Stimulated activated naive CD8-positive, alpha-beta T cell treated with anti-CD3 and anti-CD28 coated beads, Interleukin-15, Interleukin-2, amounts not matched to agents 100 U/mL and 50 U/mL, for 24 hours (primary cell): Measurements from ENCODE around the gene POLK.
A peak's percentile ranks its signal among the peaks of the same experiment; 100 is the strongest.
"Not testable (repeated sequence)": the region's sequence is repeated elsewhere in the genome, so short reads cannot be mapped to it uniquely, and the experiment has no call there.

ENCODE experiments used
- ATAC-seq: fragments of 150-1000 bp; cut with Tn5 transposase; one replicate; pipeline ENCODE4 v1.10.0; 2021
- DNase-seq: peaks from one replicate; pipeline ENCODE4 v3.0.0; 2021

The POLK gene

DNA sequence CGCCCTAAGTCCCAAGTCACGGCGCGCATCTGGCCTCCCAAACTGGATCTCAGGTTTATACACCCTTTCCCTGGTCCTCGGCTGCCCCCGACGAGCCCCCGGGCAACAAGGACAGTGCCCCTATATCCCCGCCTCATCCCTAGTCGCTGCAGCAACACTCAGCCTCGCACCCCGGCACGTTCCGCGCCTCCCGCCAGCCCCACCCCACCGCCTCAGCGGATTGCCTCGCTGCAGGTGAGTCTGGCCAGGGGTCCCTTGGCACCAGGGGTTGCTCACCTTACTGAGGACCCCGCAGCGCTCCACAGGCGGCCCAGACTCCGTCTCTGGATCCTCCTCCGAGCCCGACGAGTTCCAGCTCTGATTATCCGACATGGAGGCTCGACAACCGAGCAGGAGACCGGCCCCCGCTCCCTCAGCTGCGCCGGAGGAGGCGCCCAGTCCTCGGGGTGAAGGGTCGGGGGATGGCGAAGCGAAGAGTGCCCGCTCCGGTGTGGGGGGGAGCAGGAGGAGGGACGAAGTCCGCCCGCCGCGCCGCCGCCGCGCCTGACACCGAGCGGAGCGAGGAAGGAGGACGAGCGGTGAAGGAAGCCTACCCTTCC, 756 bp upstream of the POLK start:
- ATAC-seq (peak; percentile 14), DNase-seq (peak; percentile 51)

DNA sequence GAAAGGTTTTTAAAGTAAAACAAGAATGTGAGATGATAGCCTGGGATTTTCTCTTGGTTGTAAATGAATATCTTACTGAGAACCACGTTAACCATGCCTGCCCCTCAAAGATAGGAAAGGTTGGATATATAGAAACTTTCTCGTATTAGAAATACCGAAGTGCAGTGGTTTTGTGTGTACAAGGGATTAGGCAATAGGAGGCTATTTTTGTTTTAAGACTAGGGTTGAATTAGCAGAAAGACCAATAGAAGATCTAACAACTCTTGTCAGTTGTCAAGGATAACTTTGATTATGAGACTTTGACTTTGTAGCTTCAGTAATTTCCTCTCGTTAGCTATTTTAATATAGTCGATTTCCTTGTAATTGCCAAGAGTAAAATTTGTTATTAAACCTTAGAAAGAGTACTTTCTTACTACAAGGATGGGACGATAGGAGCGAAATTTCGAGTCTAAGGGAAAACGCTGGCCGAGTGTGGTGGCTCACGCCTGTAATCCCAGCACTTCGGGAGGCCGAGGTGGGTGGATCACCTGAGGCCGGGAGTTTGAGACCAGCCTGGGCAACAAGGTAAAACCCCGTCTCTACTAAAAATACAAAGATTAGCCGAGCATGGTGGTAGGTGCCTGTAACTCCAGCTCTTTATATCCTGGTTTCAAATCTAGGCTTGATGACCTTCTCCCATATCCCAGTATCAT, 838 bp downstream of the POLK start:
- DNase-seq (no peak), ATAC-seq (no peak)

DNA sequence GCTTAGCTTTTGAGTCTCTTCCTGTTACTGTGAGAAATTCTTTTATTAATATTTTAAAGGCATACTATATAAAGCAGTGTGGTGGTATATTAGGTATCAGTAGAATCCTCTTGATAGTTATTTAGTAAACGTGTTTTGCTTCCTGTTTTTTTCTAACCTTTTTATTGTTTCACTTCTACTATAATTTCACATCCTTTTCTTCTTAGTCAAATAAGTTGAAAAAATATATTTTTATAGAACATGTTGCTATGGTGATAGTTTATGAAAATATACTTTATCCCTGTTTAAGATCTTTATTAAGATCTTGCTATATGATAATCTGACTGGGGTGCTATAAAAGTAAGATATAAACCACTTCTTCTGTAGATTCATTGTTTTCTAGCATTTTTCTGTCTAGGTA, 2.1 kb downstream of the POLK start:
- DNase-seq (no peak), ATAC-seq (no peak)

GRCh38 chr5:75514323-75514722, 2.6 kb downstream of the POLK start:
- ATAC-seq = no peak
- DNase-seq = no peak

DNA sequence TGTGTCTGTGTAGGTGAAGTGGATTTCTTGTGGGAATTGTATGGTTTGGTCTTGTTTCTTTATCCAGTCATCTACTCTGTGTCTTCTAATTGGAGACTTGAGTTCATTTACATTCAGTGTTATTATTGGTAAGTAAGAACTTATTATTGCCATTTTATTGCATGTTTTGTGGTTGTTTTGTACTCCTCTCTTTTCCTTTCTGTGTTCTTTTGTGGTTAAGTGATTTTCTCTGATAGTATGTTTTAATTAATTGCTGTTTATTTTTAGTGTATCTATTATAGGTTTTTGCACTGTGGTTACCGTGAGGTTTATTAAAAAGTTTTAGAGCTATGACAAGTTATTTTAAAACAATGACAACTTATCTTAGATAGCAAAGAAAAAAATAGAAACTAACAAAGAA, 8.1 kb downstream of the POLK start:
- ATAC-seq (no peak), DNase-seq (no peak)

- no peak for DNase-seq
- no peak for ATAC-seq
Measured at GRCh38 chr5:75521195-75521594, 9.5 kb downstream of the POLK start.

DNA sequence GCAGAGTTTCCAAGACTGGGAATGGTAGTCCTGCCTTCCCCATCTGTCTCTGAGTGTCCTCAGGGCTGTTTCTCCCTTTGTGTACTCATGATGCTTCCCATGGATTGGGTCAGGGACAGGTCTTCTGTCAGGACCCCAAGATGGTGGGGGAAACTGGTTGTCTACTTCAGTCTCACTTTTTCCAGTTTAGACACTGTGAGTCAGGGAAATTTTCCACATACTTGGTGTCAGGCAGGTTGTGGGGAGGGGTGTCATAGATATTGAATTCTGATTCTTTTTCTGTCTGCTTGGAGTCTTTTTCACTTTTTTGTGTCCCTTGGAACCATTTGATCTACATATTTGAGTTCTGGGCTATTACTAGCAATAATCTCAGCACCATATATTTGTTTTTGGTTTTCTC, 10.3 kb downstream of the POLK start:
- ATAC-seq (peak; percentile 59), DNase-seq (no peak)

- no peak for DNase-seq
- no peak for ATAC-seq
Measured at GRCh38 chr5:75522542-75522941, 10.9 kb downstream of the POLK start.

GRCh38 chr5:75523275-75523674, 11.6 kb downstream of the POLK start:
- ATAC-seq = no peak
- DNase-seq = no peak

GRCh38 chr5:75524071-75524470, 12.4 kb downstream of the POLK start:
- no peak for DNase-seq
- ATAC-seq = peak; percentile 95

DNA sequence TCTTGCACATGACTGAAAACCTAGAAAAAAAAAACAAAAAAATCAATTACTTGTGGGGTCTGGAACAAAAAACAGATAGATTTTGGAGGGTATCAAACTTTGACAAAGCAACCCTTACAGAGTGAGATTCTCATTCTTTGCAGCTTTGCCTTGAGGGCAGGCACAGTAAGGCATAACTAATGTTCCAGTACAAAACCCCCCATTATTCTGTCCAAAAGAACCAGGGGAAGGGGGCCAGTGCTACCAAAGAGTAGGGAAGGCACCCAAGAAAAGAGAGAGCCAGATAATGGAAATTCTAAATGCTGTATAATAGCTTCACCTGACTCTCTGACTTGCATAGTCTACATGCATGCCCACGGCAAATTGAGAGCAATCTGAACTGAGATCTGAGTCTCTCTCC, 12.9 kb downstream of the POLK start:
- DNase-seq = no peak
- no peak for ATAC-seq

- DNase-seq (no peak), ATAC-seq (no peak)
Measured at GRCh38 chr5:75525344-75525743, 13.7 kb downstream of the POLK start.

GRCh38 chr5:75526070-75526469, 14.4 kb downstream of the POLK start:
- no peak for DNase-seq
- ATAC-seq = no peak

DNA sequence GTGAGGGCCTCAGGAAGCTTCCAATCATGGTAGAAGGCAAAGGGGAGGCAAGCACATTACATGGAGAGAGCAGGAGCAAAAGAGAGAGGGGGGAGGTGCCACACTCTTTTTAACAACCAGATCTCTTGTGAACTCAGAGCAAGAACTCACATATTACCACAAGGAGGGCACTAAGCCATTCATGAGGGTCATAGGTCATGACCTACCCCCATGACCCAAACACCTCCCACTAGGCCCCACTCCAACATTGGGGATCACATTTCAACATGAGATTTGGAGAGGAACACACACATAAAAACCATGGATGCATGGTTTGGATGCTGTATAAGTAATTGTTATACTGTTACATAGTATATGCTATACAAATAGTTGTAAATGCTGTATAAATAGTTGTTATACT, 17.5 kb downstream of the POLK start:
- DNase-seq (no peak), ATAC-seq (no peak)

GRCh38 chr5:75532190-75532589, 20.5 kb downstream of the POLK start:
- DNase-seq (no peak), ATAC-seq (no peak)

GRCh38 chr5:75533716-75534115, 22.0 kb downstream of the POLK start:
- ATAC-seq, DNase-seq: not testable (repeated sequence)

- ATAC-seq = no peak
- no peak for DNase-seq
Measured at GRCh38 chr5:75534734-75535133, 23.0 kb downstream of the POLK start.

- ATAC-seq = no peak
- no peak for DNase-seq
Measured at GRCh38 chr5:75536147-75536546, 24.5 kb downstream of the POLK start.

- DNase-seq (no peak), ATAC-seq (peak; percentile 28)
Measured at GRCh38 chr5:75536694-75537360, 25.1 kb downstream of the POLK start.

GRCh38 chr5:75538211-75538610, 26.5 kb downstream of the POLK start:
- no peak for DNase-seq
- no peak for ATAC-seq

DNA sequence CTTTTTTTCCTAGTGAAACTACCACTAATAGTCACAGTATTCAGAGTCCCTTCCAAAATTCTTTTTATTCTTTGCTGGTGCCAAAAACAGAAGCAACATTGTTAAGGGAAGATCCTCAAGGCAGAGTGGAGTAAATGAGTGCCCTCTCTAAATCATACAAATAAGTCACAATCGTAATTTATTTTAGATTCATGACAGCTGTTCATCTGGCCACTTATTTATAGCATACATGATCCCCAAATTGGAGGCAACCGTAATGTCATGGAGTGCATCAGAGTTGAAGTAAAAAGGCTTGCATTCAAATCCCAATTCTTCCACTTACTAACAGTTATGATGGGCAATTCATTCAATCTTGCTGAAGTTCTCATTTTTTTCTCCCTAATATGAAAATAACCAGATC, 33.4 kb downstream of the POLK start:
- DNase-seq = no peak
- ATAC-seq = no peak

DNA sequence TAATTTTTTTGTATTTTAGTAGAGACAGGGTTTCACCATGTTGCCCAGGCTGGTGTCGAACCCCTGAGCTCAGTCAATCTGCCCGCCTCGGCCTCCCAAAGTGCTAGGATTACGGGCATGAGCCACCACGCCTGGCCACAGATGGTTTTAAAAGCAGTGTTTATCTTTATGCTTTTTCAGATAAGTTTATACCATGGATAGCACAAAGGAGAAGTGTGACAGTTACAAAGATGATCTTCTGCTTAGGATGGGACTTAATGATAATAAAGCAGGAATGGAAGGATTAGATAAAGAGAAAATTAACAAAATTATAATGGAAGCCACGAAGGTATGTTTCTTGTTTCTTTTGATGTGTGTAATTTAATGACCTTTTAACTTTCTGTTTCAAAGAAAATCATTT, 35.1 kb downstream of the POLK start:
- ATAC-seq (no peak), DNase-seq (no peak)

GRCh38 chr5:75547812-75548211, 36.1 kb downstream of the POLK start:
- ATAC-seq (no peak), DNase-seq (no peak)

- DNase-seq = no peak
- ATAC-seq = no peak
Measured at GRCh38 chr5:75550597-75550996, 38.9 kb downstream of the POLK start.
